Measurements from ENCODE around the gene KLRB1.
"Not testable (repeated sequence)": the region's sequence is repeated elsewhere in the genome, so short reads cannot be mapped to it uniquely, and the experiment has no call there.

Gene KLRB1

DNA sequence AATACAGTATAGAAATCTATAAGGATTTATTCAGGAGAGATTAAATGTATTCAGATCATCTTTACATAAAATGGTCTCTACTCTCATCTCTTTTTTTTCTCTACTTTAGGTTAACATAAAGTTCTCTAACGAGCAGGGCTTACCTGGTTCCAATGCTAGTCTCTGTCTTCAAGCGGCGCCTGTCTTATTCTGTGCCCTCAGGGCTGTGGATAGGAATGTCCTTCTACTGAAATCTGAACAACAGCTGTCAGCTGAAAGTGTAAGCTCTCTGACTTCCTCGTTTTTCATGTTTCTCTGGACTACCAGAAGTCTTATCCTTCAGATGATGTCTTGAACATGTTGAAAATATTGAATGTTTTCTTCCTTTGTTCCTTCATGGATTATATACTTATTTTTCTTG lies 62.2 kb downstream of the KLRB1 start:
- H3K4me3 ChIP-seq (ENCODE audit: low read depth, low read length); DNase-seq (ENCODE audit: low read depth): not testable (repeated sequence)

Measured in NB4 (cell line).